CD14-positive monocyte (primary cell): ENCODE measurements around the gene FOLR3. TPM values are rescaled to one million over a fixed set of nuclear protein-coding genes. Genes with fewer than 3 reads are reported as not detected.

Source experiments
- DNase-seq, 3 donors: peaks; one replicate each; pipeline ENCODE4 v3.0.0-alpha.2; 2011 to 2022
- H2AFZ ChIP-seq: 2 replicates; pipeline ENCODE4 v1.6.0; 2012; ENCODE audit warnings: mild to moderate bottlenecking, low read depth, low read length, inconsistent platforms; ENCODE audit not compliant: insufficient read depth, poor library complexity, severe bottlenecking
- H3K27ac ChIP-seq, 2 donors: 1 replicate in 1 of 2; 2 replicates in 1 of 2; pipeline ENCODE4 v1.5.1; 2012 to 2013; ENCODE audit warnings: low read length in 2 of 2, control low read depth in 1 of 2, inconsistent platforms in 1 of 2, low read depth in 1 of 2, mild to moderate bottlenecking in 1 of 2
- H3K27me3 ChIP-seq, 2 donors: one replicate each; pipeline versions ENCODE4 v1.6.0 to v1.6.1; 2011 to 2013; ENCODE audit warnings: low read length in 2 of 2; ENCODE audit not compliant: control insufficient read depth in 2 of 2, insufficient read depth in 2 of 2
- H3K36me3 ChIP-seq, 2 donors: replicated peaks in 1 of 2; 1 replicate in 1 of 2; 2 replicates in 1 of 2; pipeline versions ENCODE4 v1.5.1 to v1.6.1; 2012 to 2013; ENCODE audit warnings: low read length in 2 of 2, control low read depth in 1 of 2, inconsistent platforms in 1 of 2, mild to moderate bottlenecking in 1 of 2; ENCODE audit not compliant: insufficient read depth in 2 of 2, control insufficient read depth in 1 of 2
- H3K4me1 ChIP-seq, 2 donors: 1 replicate in 1 of 2; 2 replicates in 1 of 2; pipeline versions ENCODE4 v1.5.1 to v1.6.1; 2012 to 2013; ENCODE audit warnings: low read length in 2 of 2, control low read depth in 1 of 2, inconsistent platforms in 1 of 2, mild to moderate bottlenecking in 1 of 2, moderate library complexity in 1 of 2; ENCODE audit not compliant: insufficient read depth in 2 of 2, control insufficient read depth in 1 of 2
- H3K4me2 ChIP-seq: replicated peaks from 2 replicates; pipeline ENCODE3; 2012; ENCODE audit warnings: low read length, moderate library complexity, mild to moderate bottlenecking; ENCODE audit not compliant: poor library complexity, severe bottlenecking; ENCODE audit errors: extremely low read depth
- H3K4me3 ChIP-seq, 3 experiments: fragments of 200-600 bp in 1 of 3; sonication (generic) in 1 of 3; replicated peaks in 1 of 3; 1 replicate in 2 of 3; 2 replicates in 1 of 3; pipeline ENCODE4 v1.5.1; 2011 to 2013; ENCODE audit warnings: low read length in 3 of 3, mild to moderate bottlenecking in 3 of 3, control low read depth in 2 of 3, low read depth in 2 of 3, inconsistent platforms in 1 of 3, moderate library complexity in 1 of 3
- H3K79me2 ChIP-seq: 2 replicates; pipeline ENCODE4 v1.6.0; 2012; ENCODE audit warnings: mild to moderate bottlenecking, control low read depth, inconsistent platforms, low read length, moderate library complexity; ENCODE audit not compliant: insufficient read depth
- H3K9ac ChIP-seq: 2 replicates; pipeline ENCODE4 v1.6.0; 2017; ENCODE audit warnings: low read length, mild to moderate bottlenecking; ENCODE audit not compliant: insufficient read depth, poor library complexity, severe bottlenecking
- H3K9me3 ChIP-seq, 2 donors: replicated peaks in 1 of 2; 1 replicate in 1 of 2; 2 replicates in 1 of 2; pipeline versions ENCODE4 v1.5.1 to v1.6.1; 2012 to 2013; ENCODE audit warnings: low read length in 2 of 2, control low read depth in 1 of 2; ENCODE audit not compliant: control insufficient read depth in 1 of 2, insufficient read depth in 1 of 2
- H4K20me1 ChIP-seq: 2 replicates; pipeline ENCODE4 v1.6.0; 2012; ENCODE audit warnings: mild to moderate bottlenecking, low read length, control low read depth, moderate library complexity; ENCODE audit not compliant: insufficient read depth
- H3K27ac Mint-ChIP-seq, 7 donors: one replicate each; pipeline ENCODE4 v1.8.0; 2020; ENCODE audit warnings: mild to moderate bottlenecking in 7 of 7, mixed read lengths in 7 of 7, moderate library complexity in 6 of 7, inconsistent platforms in 2 of 7
- H3K27me3 Mint-ChIP-seq, 3 donors: one replicate each; pipeline ENCODE4 v1.8.0; 2021 to 2022; ENCODE audit warnings: low read depth in 3 of 3, mild to moderate bottlenecking in 3 of 3, mixed read lengths in 3 of 3, moderate library complexity in 3 of 3, inconsistent platforms in 1 of 3
- H3K36me3 Mint-ChIP-seq, 2 donors: one replicate each; pipeline ENCODE4 v1.8.0; 2020; ENCODE audit warnings: mixed read lengths in 2 of 2, inconsistent platforms in 1 of 2, mild to moderate bottlenecking in 1 of 2
- H3K4me1 Mint-ChIP-seq: one replicate; pipeline ENCODE4 v1.8.0; 2020; ENCODE audit warnings: mild to moderate bottlenecking, mixed read lengths
- H3K4me3 Mint-ChIP-seq, 2 donors: one replicate each; pipeline ENCODE4 v1.8.0; 2020; ENCODE audit warnings: mild to moderate bottlenecking in 2 of 2, mixed read lengths in 2 of 2, moderate library complexity in 1 of 2
- H3K9me3 Mint-ChIP-seq, 7 donors: one replicate each; pipeline ENCODE4 v1.8.0; 2020 to 2022; ENCODE audit warnings: mixed read lengths in 7 of 7, mild to moderate bottlenecking in 6 of 7, moderate library complexity in 6 of 7, inconsistent platforms in 2 of 7
- WGBS: methylation state at CpG from one replicate; pipeline ENCODE4 v1.1.5; 2013; ENCODE audit warnings: missing lambda C conversion rate; ENCODE audit not compliant: insufficient coverage; 5-methylcytosine and 5-hydroxymethylcytosine counted together
- intact Hi-C, 2 donors: fragments of 100-400 bp; cut with micrococcal nuclease; formaldehyde crosslinking; loops; one replicate each; pipeline versions ENCODE4 v1.15.0 to v1.15.1; 2023
- polyA plus RNA-seq, 3 donors: library from polyadenylated mRNA; depleted of rRNA in 1 of 3; unstranded in 2 of 3; stranded (reverse) in 1 of 3; fragments of 300-500 nt in 2 of 3; fragments of >200 nt in 1 of 3; fragmentation: Illumina TruSeq in 2 of 3; gene quantifications; 1 replicate in 2 of 3; 2 replicates in 1 of 3; pipeline ENCODE4 v1.2.3, GENCODE V29; 2012 to 2021
- TF ChIP-seq, protein P1 (sequence below): fragments of 200-600 bp; IDR thresholded peaks from one replicate; pipeline ENCODE4 v1.8.0; 2022; ENCODE audit warnings: antibody characterized with exemption, mild to moderate bottlenecking

Gene FOLR3
- polyA plus RNA-seq, 3 donors = 22.3 to 330 (median 74.0) TPM

DNA sequence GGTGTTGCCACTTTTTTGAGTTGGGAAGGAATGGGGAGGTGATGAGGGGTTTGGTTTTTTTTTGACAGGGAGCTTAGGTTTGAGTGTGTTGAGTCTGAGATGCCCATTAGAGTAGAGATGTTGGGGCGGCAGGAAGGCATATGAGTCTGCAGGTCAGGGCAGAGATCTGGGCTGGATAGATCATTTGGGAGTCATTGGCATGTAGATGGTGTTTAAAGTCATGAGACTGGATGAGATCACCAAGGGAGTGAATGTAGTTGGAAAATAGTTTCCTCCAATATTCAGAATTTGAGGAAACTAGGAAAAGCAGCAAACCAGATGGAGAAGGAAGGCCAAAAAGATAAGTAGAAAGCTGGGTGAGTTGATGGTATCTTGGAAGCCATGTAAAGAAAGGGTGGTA lies 21.0 kb upstream of the FOLR3 start:
- peaks cover 49 to 53% of the 10 kb centered on the region in 2 donors for H3K4me1 ChIP-seq
- H3K27ac ChIP-seq = no peak overlapping the region
- H3K27me3 ChIP-seq = no peaks in the 10 kb centered on the region
- no peak overlapping the region for H3K9ac ChIP-seq
- Mint-ChIP-seq H3K4me1 (peaks cover 51% of the 10 kb centered on the region), H3K4me3 (no peak overlapping the region), H3K27me3 (peaks cover 0 to 6% (median 0%) of the 10 kb centered on the region in 3 donors), H3K9me3 (peaks cover 0 to 5% (median 0%) of the 10 kb centered on the region in 7 donors), H3K36me3 (peaks cover 23 to 24% of the 10 kb centered on the region in 2 donors), H3K27ac (peak overlapping the region in 4 of 7 donors; percentile 2 to 78 (median 24))
- no peak for DNase-seq
- no peak overlapping the region for H2AFZ ChIP-seq
- peaks cover 10% of the 10 kb centered on the region for H3K79me2 ChIP-seq
- H4K20me1 ChIP-seq = no peaks in the 10 kb centered on the region
- H3K9me3 ChIP-seq = no peaks in the 10 kb centered on the region
- H3K4me3 ChIP-seq = no peak overlapping the region
- intact Hi-C loops = no loop called here
- peaks cover 10 to 11% of the 10 kb centered on the region in 2 donors for H3K36me3 ChIP-seq
- H3K4me2 ChIP-seq = no peak overlapping the region
- TF ChIP-seq, protein P1, sequence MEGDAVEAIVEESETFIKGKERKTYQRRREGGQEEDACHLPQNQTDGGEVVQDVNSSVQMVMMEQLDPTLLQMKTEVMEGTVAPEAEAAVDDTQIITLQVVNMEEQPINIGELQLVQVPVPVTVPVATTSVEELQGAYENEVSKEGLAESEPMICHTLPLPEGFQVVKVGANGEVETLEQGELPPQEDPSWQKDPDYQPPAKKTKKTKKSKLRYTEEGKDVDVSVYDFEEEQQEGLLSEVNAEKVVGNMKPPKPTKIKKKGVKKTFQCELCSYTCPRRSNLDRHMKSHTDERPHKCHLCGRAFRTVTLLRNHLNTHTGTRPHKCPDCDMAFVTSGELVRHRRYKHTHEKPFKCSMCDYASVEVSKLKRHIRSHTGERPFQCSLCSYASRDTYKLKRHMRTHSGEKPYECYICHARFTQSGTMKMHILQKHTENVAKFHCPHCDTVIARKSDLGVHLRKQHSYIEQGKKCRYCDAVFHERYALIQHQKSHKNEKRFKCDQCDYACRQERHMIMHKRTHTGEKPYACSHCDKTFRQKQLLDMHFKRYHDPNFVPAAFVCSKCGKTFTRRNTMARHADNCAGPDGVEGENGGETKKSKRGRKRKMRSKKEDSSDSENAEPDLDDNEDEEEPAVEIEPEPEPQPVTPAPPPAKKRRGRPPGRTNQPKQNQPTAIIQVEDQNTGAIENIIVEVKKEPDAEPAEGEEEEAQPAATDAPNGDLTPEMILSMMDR = no peak
- 91% methylated on average over 1 of the region's 1 CpG for WGBS

- peak overlapping the region in 4 of 7 donors; percentile 6 to 65 (median 28) for H3K27ac Mint-ChIP-seq
- no peak overlapping the region for H3K4me3 ChIP-seq
- peak overlapping the region; percentile 43 for H2AFZ ChIP-seq
- peaks cover 7% of the 10 kb centered on the region for H3K79me2 ChIP-seq
- TF ChIP-seq, protein P1 = no peak
- H3K36me3 Mint-ChIP-seq = peaks cover 7 to 12% of the 10 kb centered on the region in 2 donors
- no peak overlapping the region for H3K4me2 ChIP-seq
- DNase-seq = peak in 1 of 3 donors; percentile 33
- peaks cover 53% of the 10 kb centered on the region for H3K4me1 Mint-ChIP-seq
- H3K4me1 ChIP-seq = peaks cover 50 to 54% of the 10 kb centered on the region in 2 donors
- no peaks in the 10 kb centered on the region for H3K9me3 ChIP-seq
- H3K4me3 Mint-ChIP-seq = no peak overlapping the region
- no peak overlapping the region for H3K9ac ChIP-seq
- H3K9me3 Mint-ChIP-seq = peaks cover 0 to 5% (median 0%) of the 10 kb centered on the region in 7 donors
- intact Hi-C loops = no loop called here
- H3K27ac ChIP-seq = peak overlapping the region in 1 of 2 donors; percentile 46
- H4K20me1 ChIP-seq = no peaks in the 10 kb centered on the region
- peaks cover 0 to 5% (median 0%) of the 10 kb centered on the region in 3 donors for H3K27me3 Mint-ChIP-seq
- no peaks in the 10 kb centered on the region for H3K36me3 ChIP-seq
- 94% methylated on average over 3 of the region's 6 CpGs for WGBS
- H3K27me3 ChIP-seq = no peaks in the 10 kb centered on the region
These were observed 19.3 kb upstream of the FOLR3 start for GRCh38 chr11:72116019-72116755.
